ENCODE measurements around the gene ZBTB45.

The ZBTB45 gene

GRCh38 chr19:58477871-58478270 lies 41.7 kb downstream of the ZBTB45 start:
- peaks cover 24% of the 10 kb centered on the region for H3K4me1 ChIP-seq (ENCODE audit: insufficient read depth, low read length, poor library complexity, severe bottlenecking)
- H3K9me3 ChIP-seq (ENCODE audit: insufficient read depth, low read depth, low read length), result no peaks in the 10 kb centered on the region
- H3K36me3 ChIP-seq (ENCODE audit: insufficient read depth, low read length), result peaks cover 2% of the 10 kb centered on the region; the same call in 1 of the 2 replicates
- no peaks in the 10 kb centered on the region for H3K9me2 ChIP-seq (replicated peaks; ENCODE audit: low read depth, low read length)
- no peaks in the 10 kb centered on the region for H3K27me3 ChIP-seq (ENCODE audit: insufficient read depth, low read length, poor library complexity, severe bottlenecking)
- H3F3A ChIP-seq (ENCODE audit: low read depth), result no peaks in the 10 kb centered on the region
- no peaks in the 10 kb centered on the region for H3K79me2 ChIP-seq (ENCODE audit: insufficient read depth, low read length)
- no peak overlapping the region for H2AFZ ChIP-seq (ENCODE audit: low read length)
- TF ChIP-seq CTCF (conservative IDR thresholded peaks at IDR 0.05; ENCODE audit: low read length) (no peak), EZH2phosphoT487 (IDR thresholded peaks at IDR 0.05; ENCODE audit: borderline replicate concordance) (no peak)
- peak overlapping the region; percentile 83 for H3K4me2 ChIP-seq (ENCODE audit: low read depth, low read length, poor library complexity, severe bottlenecking)
- H3K4me3 ChIP-seq (ENCODE audit: low read length, poor library complexity, severe bottlenecking), result no peak overlapping the region
- H3K9ac ChIP-seq (ENCODE audit: low read depth, low read length, poor library complexity, severe bottlenecking), result peak overlapping the region; percentile 88
- no peaks in the 10 kb centered on the region for H4K20me1 ChIP-seq (ENCODE audit: insufficient read depth, low read length, poor library complexity, severe bottlenecking)

GRCh38 chr19:58477130-58477529 lies 42.5 kb downstream of the ZBTB45 start:
- Histone ChIP-seq H3K9ac (ENCODE audit: low read depth, low read length, poor library complexity, severe bottlenecking) (peak overlapping the region; percentile 88), H3K4me1 (ENCODE audit: insufficient read depth, low read length, poor library complexity, severe bottlenecking) (peaks cover 24% of the 10 kb centered on the region), H4K20me1 (ENCODE audit: insufficient read depth, low read length, poor library complexity, severe bottlenecking) (no peaks in the 10 kb centered on the region), H3K36me3 (ENCODE audit: insufficient read depth, low read length) (peaks cover 9% of the 10 kb centered on the region; the same call in 1 of the 2 replicates), H3K9me2 (replicated peaks; ENCODE audit: low read depth, low read length) (no peaks in the 10 kb centered on the region), H3K9me3 (ENCODE audit: insufficient read depth, low read depth, low read length) (no peaks in the 10 kb centered on the region), H3K4me3 (ENCODE audit: low read length, poor library complexity, severe bottlenecking) (peak overlapping the region; percentile 93), H3K27me3 (ENCODE audit: insufficient read depth, low read length, poor library complexity, severe bottlenecking) (no peaks in the 10 kb centered on the region), H3F3A (ENCODE audit: low read depth) (no peaks in the 10 kb centered on the region), H3K79me2 (ENCODE audit: insufficient read depth, low read length) (no peaks in the 10 kb centered on the region), H3K4me2 (ENCODE audit: low read depth, low read length, poor library complexity, severe bottlenecking) (peak overlapping the region; percentile 83), H2AFZ (ENCODE audit: low read length) (no peak overlapping the region)
- no peak for TF ChIP-seq EZH2phosphoT487 (IDR thresholded peaks at IDR 0.05; ENCODE audit: borderline replicate concordance)
- TF ChIP-seq CTCF (conservative IDR thresholded peaks at IDR 0.05; ENCODE audit: low read length), result no peak

GRCh38 chr19:58476498-58477015 lies 43.1 kb downstream of the ZBTB45 start:
- H3K4me2 ChIP-seq (ENCODE audit: low read depth, low read length, poor library complexity, severe bottlenecking), result peak overlapping the region; percentile 83
- peak overlapping the region; percentile 93 for H3K4me3 ChIP-seq (ENCODE audit: low read length, poor library complexity, severe bottlenecking)
- H3K79me2 ChIP-seq (ENCODE audit: insufficient read depth, low read length), result no peaks in the 10 kb centered on the region
- peaks cover 12% of the 10 kb centered on the region; the same call in 1 of the 2 replicates for H3K36me3 ChIP-seq (ENCODE audit: insufficient read depth, low read length)
- peak overlapping the region; percentile 88 for H3K9ac ChIP-seq (ENCODE audit: low read depth, low read length, poor library complexity, severe bottlenecking)
- no peaks in the 10 kb centered on the region for H3F3A ChIP-seq (ENCODE audit: low read depth)
- no peaks in the 10 kb centered on the region for H4K20me1 ChIP-seq (ENCODE audit: insufficient read depth, low read length, poor library complexity, severe bottlenecking)
- no peaks in the 10 kb centered on the region for H3K9me3 ChIP-seq (ENCODE audit: insufficient read depth, low read depth, low read length)
- H3K9me2 ChIP-seq (replicated peaks; ENCODE audit: low read depth, low read length), result no peaks in the 10 kb centered on the region
- H3K4me1 ChIP-seq (ENCODE audit: insufficient read depth, low read length, poor library complexity, severe bottlenecking), result peaks cover 24% of the 10 kb centered on the region
- no peaks in the 10 kb centered on the region for H3K27me3 ChIP-seq (ENCODE audit: insufficient read depth, low read length, poor library complexity, severe bottlenecking)
- TF ChIP-seq CTCF (conservative IDR thresholded peaks at IDR 0.05; ENCODE audit: low read length) (no peak), EZH2phosphoT487 (IDR thresholded peaks at IDR 0.05; ENCODE audit: borderline replicate concordance) (no peak)
- peak overlapping the region; percentile 83 for H2AFZ ChIP-seq (ENCODE audit: low read length)
